SU-DHL-6 (cell line): Measurements from ENCODE around the gene LUZP1.

Source experiments
- EZH2phosphoT487 ChIP-seq: fragments of 200-600 bp; sonication (generic), shearing (Covaris generic); conservative IDR thresholded peaks from 2 replicates; pipeline ENCODE4 v1.6.1; 2018; ENCODE audit warnings: mild to moderate bottlenecking, antibody characterized with exemption, low read length, moderate library complexity, mixed read lengths
- TF ChIP-seq, protein P1 (sequence below): fragments of 200-600 bp; sonication (generic); IDR thresholded peaks from one replicate; pipeline ENCODE4 v1.5.1; 2017; ENCODE audit warnings: antibody characterized with exemption, mild to moderate bottlenecking, low read length, moderate library complexity; ENCODE audit not compliant: insufficient read depth, poor library complexity, severe bottlenecking

DNA sequence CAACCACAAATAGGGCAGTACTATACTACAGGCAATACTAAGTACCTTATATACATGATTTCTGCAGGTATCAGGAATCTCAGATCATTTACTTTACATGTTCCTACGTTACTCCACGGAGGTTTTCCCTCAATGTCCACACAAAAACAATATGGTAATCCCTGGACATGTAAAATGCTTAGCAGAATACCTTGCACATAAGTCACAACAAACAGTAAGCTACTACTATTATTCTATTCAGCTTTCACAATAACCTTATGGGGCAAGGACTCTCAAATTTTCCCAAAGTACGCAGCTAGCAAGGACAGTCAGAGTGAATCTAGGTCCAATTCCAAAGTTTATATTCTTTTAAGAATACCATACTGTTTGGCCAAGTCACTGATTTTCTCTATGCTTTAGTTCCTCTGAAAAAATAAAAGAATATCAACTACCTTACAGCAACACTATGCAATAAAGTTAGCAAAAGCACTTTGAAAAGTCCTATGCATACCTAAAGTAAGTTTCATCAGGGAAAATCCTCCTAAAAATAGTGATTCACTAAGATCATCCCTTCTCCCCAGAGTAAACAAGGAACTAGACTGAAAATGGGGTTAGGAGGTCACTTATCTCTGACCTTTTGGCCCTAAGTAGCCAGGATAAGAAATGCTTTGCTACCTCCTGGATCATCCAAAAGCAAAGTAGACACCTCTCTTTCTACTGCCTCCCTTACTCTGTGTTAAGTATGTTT lies 67.4 kb downstream of the LUZP1 start:
- TF ChIP-seq, protein P1, sequence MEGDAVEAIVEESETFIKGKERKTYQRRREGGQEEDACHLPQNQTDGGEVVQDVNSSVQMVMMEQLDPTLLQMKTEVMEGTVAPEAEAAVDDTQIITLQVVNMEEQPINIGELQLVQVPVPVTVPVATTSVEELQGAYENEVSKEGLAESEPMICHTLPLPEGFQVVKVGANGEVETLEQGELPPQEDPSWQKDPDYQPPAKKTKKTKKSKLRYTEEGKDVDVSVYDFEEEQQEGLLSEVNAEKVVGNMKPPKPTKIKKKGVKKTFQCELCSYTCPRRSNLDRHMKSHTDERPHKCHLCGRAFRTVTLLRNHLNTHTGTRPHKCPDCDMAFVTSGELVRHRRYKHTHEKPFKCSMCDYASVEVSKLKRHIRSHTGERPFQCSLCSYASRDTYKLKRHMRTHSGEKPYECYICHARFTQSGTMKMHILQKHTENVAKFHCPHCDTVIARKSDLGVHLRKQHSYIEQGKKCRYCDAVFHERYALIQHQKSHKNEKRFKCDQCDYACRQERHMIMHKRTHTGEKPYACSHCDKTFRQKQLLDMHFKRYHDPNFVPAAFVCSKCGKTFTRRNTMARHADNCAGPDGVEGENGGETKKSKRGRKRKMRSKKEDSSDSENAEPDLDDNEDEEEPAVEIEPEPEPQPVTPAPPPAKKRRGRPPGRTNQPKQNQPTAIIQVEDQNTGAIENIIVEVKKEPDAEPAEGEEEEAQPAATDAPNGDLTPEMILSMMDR, result no peak
- TF ChIP-seq EZH2phosphoT487, result no peak
